Measurements from ENCODE around the gene ABCC10.
"Not testable (repeated sequence)": the region's sequence is repeated elsewhere in the genome, so short reads cannot be mapped to it uniquely, and the experiment has no call there.

The ABCC10 gene

GRCh38 chr6:43408259-43408658 is 19.1 kb upstream of the ABCC10 start:
- DNase-seq = no peak

GRCh38 chr6:43410776-43411175 is 16.6 kb upstream of the ABCC10 start:
- DNase-seq = not testable (repeated sequence)

GRCh38 chr6:43412541-43412940 is 14.8 kb upstream of the ABCC10 start:
- no peak for DNase-seq

- no peak for DNase-seq
Measured at GRCh38 chr6:43413002-43413401, 14.3 kb upstream of the ABCC10 start.

GRCh38 chr6:43415275-43415674 is 12.1 kb upstream of the ABCC10 start:
- DNase-seq = not testable (repeated sequence)

- DNase-seq = no peak
Measured at GRCh38 chr6:43416935-43417334, 10.4 kb upstream of the ABCC10 start.

GRCh38 chr6:43420012-43420709 is 7.2 kb upstream of the ABCC10 start:
- DNase-seq = no peak

GRCh38 chr6:43421831-43422230 is 5.5 kb upstream of the ABCC10 start:
- no peak for DNase-seq

- DNase-seq = not testable (repeated sequence)
Measured at GRCh38 chr6:43425083-43425482, 2.3 kb upstream of the ABCC10 start.

- DNase-seq = no peak
Measured at GRCh38 chr6:43426928-43427405, 374 bp upstream of the ABCC10 start.

GRCh38 chr6:43428112-43428570 is 800 bp downstream of the ABCC10 start:
- no peak for DNase-seq

GRCh38 chr6:43428874-43429273 is 1.5 kb downstream of the ABCC10 start:
- DNase-seq = no peak

GRCh38 chr6:43432009-43432945 is 4.9 kb downstream of the ABCC10 start:
- DNase-seq = no peak

- DNase-seq = no peak
Measured at GRCh38 chr6:43433148-43433547, 5.8 kb downstream of the ABCC10 start.

- DNase-seq = no peak
Measured at GRCh38 chr6:43434001-43434840, 6.9 kb downstream of the ABCC10 start.

- no peak for DNase-seq
Measured at GRCh38 chr6:43434943-43435342, 7.6 kb downstream of the ABCC10 start.

GRCh38 chr6:43435682-43436437 is 8.5 kb downstream of the ABCC10 start:
- no peak for DNase-seq

GRCh38 chr6:43436577-43437282 is 9.4 kb downstream of the ABCC10 start:
- DNase-seq = no peak

GRCh38 chr6:43437700-43438099 is 10.4 kb downstream of the ABCC10 start:
- DNase-seq = no peak

GRCh38 chr6:43442935-43443334 is 15.6 kb downstream of the ABCC10 start:
- no peak for DNase-seq

GRCh38 chr6:43444036-43444435 is 16.7 kb downstream of the ABCC10 start:
- no peak for DNase-seq
